Skin of body (tissue), 3 donors: Measurements from ENCODE around the gene SYTL5. TPM values are rescaled to one million over a fixed set of nuclear protein-coding genes. Genes with fewer than 3 reads are reported as not detected.

Experiments used
- DNase-seq: peaks from one replicate; lab custom pipeline; 2025; lab: John Stamatoyannopoulos, UW
- small RNA-seq: library from RNA; depleted of rRNA; stranded (forward); fragments of <200 nt; gene quantifications from one replicate; pipeline ENCODE3, GENCODE V24; 2014; ENCODE audit warnings: low replicate concordance
- total RNA-seq: library from RNA; depleted of rRNA; stranded (reverse); fragments of >200 nt; gene quantifications from one replicate; pipeline ENCODE4 v1.2.3, GENCODE V29; 2014

The SYTL5 gene
- total RNA-seq, 1 donor from 2014 or later, result 0.49 TPM

DNA sequence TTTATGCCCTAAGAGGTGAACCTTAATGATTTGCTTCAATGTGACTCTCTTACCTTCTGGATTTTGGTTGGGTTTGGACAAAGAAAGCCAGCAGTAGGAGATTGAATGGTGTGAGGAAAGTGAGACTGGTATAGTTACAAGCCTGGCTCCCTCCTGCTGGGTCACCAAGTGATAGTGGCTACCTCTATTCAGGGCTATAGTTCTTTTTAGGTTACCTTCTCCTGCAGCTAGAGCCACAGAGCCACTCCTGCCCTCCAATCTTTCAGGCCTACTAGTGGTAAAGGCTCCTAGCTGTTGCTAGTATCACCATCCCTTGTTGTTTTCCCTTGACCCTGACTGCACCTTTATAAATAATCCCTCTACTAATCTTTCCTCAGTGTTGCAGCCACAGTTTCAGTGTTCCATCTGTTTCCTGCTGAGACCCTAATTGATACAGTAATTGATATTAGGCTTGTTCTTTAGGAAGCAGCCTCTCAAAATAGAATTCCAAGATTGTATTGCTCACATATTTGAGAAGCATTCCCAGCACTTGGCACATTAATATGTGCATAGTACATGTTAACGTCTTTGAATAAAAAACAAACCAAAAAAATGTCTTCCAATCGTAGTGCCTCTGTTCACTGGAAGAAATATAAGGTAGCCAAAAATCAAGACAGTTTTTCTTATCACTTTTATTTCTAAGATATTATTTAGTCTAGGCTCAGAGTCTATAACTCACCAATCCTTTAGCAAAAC is 132.0 kb downstream of the SYTL5 start:
- DNase-seq, result no peak

GRCh38 chrX:38138900-38139299 is 132.5 kb downstream of the SYTL5 start:
- no peak for DNase-seq

- no peak for DNase-seq
These were observed 136.3 kb downstream of the SYTL5 start for GRCh38 chrX:38142610-38143009.

GRCh38 chrX:38149016-38149415 is 142.7 kb downstream of the SYTL5 start:
- DNase-seq, result no peak

GRCh38 chrX:38150993-38151392 is 144.6 kb downstream of the SYTL5 start:
- DNase-seq, result no peak

DNA sequence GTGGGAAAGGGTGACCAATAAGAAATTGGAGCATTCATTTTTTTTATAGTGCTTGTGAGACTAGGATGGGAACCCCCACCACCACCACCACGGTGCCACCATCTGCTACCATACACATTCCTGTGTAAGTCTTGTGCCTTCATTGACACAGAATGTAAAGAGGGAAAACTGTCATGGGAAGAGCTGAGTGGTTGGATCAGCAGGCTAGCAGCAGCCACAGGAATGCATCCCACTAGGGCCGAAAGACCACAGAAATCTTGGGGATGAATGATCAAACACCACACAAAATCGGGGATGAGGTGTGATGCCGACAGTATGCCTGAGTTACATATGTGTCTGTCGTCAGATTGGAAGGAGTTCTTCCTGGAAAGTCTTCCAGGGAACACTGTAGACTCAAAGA is 145.1 kb downstream of the SYTL5 start:
- no peak for DNase-seq

DNA sequence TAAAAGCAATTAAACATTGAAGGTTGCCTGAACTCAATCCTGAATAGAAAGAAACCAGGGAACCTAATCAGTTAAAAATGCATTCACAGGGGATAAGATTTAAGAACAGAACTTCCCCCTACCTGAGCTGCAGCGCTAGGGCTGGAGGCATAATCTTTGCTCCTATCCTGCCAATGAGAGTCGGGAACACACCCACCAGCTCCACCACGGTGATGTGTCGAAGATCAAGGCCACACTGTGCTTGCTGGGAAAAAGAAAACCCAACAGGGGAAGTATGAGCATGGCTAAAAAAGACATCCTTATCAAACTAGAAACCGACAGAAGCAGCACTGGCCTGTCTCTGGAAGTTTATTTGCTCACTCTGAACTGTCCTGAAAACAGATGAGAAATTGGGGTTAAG is 148.0 kb downstream of the SYTL5 start:
- DNase-seq, result no peak

- DNase-seq, result no peak
These were observed 148.5 kb downstream of the SYTL5 start for GRCh38 chrX:38154818-38155217.

- DNase-seq, result no peak
These were observed 150.5 kb downstream of the SYTL5 start for GRCh38 chrX:38156838-38157237.

GRCh38 chrX:38163193-38163592 is 156.8 kb downstream of the SYTL5 start:
- DNase-seq, result no peak

DNA sequence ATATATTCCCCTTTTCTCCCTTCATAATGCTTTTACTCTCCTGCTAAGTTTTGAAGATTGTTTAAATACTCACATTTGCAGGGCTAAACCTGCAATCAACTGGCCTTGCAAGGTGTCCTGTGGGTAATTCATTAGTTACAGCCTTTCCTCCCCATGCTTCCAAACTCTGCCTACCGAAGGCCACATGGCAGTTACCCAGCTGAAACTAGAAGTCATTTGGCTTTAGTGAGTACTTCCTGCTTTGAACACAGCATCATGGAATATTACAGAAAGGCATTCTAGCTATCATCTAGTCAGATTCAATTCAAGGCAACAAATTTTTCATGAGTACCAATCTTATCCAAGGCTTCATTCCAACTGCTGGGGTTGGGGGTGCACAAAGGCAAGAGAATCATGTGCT is 158.7 kb downstream of the SYTL5 start:
- DNase-seq, result no peak

- DNase-seq, result no peak
These were observed 160.2 kb downstream of the SYTL5 start for GRCh38 chrX:38166478-38167083.

DNA sequence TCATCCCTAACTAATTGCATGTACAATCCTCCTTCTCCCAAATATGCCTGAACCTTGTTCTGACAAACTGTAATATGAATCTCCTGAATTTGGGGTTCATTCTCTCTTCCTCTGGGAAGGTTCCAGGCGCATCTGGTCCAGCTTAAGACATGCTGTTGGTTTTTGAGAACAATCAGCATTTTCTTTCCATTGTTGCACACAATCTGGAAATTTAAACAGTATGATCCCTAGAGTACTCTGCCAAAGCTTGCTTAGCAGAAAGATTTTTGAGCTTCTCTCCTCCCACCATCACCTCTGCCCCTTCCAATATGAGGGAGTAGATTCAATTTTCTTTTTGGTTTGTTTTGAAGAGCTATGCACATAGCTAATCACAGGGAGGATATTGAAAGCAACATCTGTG is 164.2 kb downstream of the SYTL5 start:
- peak; percentile 8 for DNase-seq

DNA sequence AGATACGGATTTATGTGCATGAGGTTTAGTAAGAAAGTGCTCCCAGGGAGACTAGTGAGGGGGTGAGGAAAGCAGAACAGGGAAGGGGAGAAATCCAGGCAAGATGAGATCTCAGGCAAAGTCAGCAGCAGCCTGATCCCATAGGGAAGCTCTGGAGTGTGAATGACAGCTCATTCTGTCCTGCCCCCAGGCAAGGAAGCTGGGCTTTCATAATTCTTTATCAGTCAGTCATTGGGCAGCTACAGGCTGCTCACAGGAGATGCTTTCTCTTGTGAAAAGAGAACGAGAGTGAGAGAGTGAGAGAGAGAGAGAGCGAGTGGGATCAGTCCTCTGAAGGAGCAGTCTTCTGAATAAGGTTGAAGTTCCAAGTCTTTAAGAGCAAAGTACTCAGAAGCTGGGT is 166.2 kb downstream of the SYTL5 start:
- no peak for DNase-seq

- no peak for DNase-seq
These were observed 168.8 kb downstream of the SYTL5 start for GRCh38 chrX:38175139-38175538.

DNA sequence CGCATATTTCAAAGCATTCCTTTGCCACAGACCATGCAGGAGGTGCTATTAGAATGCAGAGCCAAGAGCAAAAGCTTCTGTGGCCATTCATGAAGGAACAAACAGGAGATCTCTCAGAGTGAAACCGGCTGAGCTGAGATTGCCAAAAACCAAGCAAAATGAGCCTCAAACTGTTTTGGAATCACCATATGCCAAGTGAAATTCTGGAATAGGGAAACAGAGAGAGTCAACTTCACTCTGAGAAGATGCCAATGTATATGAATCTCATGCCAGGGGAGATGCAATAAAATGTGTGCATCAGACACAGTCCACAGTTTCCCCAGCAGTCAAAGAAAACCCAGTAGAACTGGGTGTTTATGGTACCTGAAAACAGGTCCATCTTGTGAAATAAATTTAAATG is 172.0 kb downstream of the SYTL5 start:
- no peak for DNase-seq

Small RNA genes lying within 50 kb of the gene (small RNA-seq; reads per million reads assigned to genes)
- not detected for gene MIR548AJ2

Other genes starting within 250 kb of the SYTL5 start
- gene CYBB, start 226.5 kb upstream of the SYTL5 start, total RNA-seq, result 38.0 TPM
- gene DYNLT3, start 159.0 kb upstream of the SYTL5 start, total RNA-seq, result 13.7 TPM
- gene SRPX, start 214.3 kb downstream of the SYTL5 start, total RNA-seq, result 42.0 TPM